HG02840 (cell line): ENCODE data around the gene SDK2.
"Not testable (repeated sequence)": the region's sequence is repeated elsewhere in the genome, so short reads cannot be mapped to it uniquely, and the experiment has no call there.

ENCODE experiments used
- ATAC-seq: cut with Tn5 transposase; IDR thresholded peaks from one replicate; pipeline ENCODE4 v1.9.1; 2021; ENCODE audit warnings: mild to moderate bottlenecking, moderate library complexity, moderate number of reproducible peaks; ENCODE audit not compliant: unreplicated experiment, low FRiP score

The SDK2 gene

GRCh38 chr17:73467651-73468050, 176.6 kb downstream of the SDK2 start:
- ATAC-seq: no peak

GRCh38 chr17:73466704-73467433, 177.4 kb downstream of the SDK2 start:
- no peak for ATAC-seq

DNA sequence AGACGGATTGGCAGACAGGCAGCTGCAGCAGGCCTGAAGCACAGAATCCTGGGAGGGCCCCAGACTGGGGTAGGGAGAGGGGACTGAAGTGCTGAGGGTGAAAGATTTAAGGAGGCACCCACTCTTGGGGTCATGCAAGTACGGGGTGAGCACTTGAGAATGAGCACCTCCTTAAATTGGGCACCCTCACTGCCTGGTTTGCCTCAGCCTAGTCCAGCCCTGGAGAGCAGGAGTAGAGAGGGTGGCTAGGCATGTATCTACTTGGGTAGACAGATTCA, 178.4 kb downstream of the SDK2 start:
- no peak for ATAC-seq

- ATAC-seq: no peak
Observed at GRCh38 chr17:73465130-73465952, 178.9 kb downstream of the SDK2 start.

- ATAC-seq: no peak
Observed at GRCh38 chr17:73464447-73464846, 179.8 kb downstream of the SDK2 start.

DNA sequence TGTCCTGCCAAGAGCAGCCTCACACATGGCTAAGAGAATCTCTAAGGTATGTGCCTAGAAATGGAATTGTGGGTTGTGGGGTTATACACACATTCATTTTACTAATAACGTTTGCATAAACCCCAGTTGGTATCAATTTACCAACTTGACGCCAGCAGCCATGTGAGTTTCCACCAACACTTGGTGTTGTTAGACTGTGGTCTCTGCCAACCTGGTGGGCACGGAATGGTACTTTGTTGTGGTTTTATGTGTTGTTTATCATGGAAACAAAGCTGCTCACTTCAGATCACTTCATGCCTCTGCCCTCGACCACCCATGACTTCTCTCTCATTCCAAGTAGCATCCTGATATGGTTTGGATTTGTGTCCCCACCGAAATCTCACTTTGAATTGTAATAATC, 180.4 kb downstream of the SDK2 start:
- ATAC-seq: no peak

GRCh38 chr17:73462823-73463222, 181.4 kb downstream of the SDK2 start:
- ATAC-seq: no peak

- ATAC-seq: no peak
Observed at GRCh38 chr17:73459980-73460379, 184.3 kb downstream of the SDK2 start.

DNA sequence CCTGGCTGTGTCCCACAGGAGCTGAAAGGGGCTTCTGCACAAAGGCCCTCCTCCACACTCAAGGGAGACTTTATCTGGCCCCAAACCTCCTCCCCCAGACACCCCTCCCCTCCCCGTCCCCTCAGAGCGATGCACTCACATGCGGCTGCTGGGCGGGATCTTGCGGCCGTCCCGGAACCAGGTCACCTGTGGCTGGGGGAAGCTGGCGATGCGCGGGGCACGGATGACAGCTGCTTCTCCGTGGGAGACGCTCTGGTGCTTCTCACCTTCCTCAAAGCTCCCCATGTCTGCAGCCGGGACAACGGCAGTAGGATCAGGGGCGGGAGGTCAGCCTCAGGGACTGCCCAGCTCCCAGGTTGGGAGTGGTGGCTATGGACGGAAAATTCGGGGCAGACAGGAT, 188.5 kb downstream of the SDK2 start:
- no peak for ATAC-seq

- no peak for ATAC-seq
Observed at GRCh38 chr17:73455050-73455687, 189.1 kb downstream of the SDK2 start.

- ATAC-seq: not testable (repeated sequence)
Observed at GRCh38 chr17:73453494-73453893, 190.8 kb downstream of the SDK2 start.

- ATAC-seq: no peak
Observed at GRCh38 chr17:73453090-73453489, 191.2 kb downstream of the SDK2 start.

GRCh38 chr17:73452009-73452408, 192.2 kb downstream of the SDK2 start:
- no peak for ATAC-seq

DNA sequence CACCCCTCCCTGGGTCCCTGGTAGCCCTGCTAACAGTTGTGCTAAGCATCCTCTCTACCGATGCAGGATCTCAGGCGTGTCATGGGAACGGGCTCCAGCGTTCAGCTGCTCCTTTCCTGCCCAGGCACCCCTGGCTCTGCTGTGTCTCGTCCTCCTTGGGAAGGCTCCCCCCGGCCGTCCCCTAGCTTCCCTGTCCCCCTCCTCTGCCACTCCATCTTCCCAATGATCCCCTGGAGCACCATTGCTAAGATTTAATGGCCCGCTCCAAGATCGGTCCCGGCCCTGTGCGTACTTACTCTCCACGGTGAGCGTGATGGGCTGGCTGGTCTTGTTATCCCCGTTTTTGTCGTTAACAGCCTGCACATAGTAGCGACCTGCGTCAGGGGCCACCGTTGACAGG, 196.9 kb downstream of the SDK2 start:
- no peak for ATAC-seq

- ATAC-seq: no peak
Observed at GRCh38 chr17:73446617-73447016, 197.6 kb downstream of the SDK2 start.

GRCh38 chr17:73445466-73445865, 198.8 kb downstream of the SDK2 start:
- no peak for ATAC-seq

- ATAC-seq: no peak
Observed at GRCh38 chr17:73444021-73444420, 200.2 kb downstream of the SDK2 start.

DNA sequence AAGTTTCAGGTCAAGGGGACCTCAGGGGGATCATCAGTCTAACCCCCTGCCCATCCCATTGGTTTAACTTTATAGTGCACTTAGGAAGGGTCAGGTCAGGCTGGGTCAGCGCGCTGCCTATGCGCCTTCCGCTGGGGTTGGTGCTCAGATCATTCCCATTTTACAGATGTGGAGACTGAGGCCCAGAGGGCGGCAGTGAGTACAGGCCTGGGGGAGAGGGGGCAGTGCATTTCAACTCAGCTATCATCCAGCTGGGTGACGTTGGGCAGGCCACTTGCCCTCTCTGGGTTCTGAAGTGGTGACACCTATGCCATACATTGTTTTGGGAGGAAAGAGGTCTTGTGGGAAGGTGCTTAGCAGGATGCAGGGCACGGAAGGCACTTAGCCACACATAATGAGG, 204.6 kb downstream of the SDK2 start:
- ATAC-seq: no peak

DNA sequence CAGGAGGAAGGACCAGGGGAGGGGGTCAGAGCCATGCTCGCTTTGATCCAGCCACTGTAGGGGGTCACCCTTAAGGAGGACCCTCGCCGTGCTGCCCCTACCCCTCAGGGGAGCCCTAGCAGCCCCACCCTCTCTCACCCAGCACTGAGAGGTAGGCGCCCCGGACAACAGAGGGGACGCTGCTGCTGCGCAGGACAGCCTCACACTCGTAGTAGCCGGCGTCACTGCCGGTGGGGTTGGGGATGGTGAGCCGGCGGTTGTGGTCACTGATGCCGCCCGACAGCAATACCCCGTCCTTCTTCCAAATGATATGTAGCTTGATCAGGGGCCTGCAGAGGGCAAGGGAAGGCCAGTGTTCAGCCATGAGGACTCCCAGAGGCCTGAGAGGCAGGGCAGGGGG, 206.4 kb downstream of the SDK2 start:
- no peak for ATAC-seq

DNA sequence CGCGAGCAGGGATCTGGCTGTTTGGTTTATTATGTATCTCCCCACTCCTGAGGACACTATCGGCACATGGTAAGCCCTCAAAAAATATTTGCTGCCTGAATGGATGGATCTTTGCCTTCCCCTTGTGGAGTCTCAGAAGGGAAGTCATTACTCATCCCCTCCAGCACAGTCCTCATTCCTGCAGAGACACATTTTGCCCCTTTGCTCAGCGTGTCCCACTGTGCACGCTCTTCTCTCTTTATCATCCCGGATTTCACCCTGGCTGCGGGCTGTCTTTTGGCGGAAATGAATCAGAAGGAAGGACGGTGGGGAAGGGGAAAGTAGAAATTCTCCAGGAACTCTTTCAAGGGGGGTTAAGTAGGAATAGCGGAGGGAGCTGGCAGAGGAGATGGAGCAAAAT, 207.3 kb downstream of the SDK2 start:
- ATAC-seq: no peak

DNA sequence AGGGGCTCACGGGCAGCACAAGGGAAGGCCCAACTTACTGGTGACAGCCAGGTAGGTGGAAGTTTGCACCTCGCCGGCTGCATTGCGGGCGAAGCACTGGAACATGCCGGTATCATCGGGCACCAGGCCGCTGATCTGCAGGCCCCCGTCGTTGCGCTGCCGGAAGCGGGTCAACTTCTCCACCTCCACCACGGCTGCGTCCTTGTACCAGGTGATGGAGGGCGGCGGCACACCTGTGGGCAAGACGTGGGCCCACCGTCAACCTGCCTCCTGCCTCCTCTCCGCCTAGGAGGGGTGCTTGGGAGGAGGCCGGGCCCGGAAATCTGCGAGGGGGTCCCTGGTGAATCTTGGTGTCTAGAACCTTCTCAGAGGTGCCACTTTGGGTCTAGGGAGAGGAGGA, 208.8 kb downstream of the SDK2 start:
- no peak for ATAC-seq

DNA sequence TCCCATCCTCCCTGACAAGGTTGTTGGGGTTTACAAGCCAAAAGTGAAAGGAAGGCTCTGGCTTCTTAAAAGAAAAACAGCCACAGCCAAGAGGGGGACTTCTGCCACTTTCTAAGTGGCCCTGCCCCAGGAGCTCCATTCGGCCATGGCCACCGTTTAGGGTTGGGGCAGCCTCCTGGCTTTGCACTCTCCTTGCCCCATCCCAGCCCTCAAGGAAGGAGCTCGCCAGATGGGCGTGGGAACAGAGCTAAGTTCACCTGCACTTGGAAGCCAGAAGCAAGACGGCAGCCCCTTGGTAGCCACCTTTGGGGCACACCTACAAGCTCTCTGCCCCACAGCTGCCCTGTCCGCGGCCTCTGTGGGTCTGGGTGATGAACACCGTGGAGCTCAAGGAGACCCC, 210.1 kb downstream of the SDK2 start:
- no peak for ATAC-seq
